WTC11 (cell line): ENCODE results near the gene FBLN7.

Experiments
- CTCF ChIP-seq: fragments of 200-600 bp; IDR thresholded peaks from 2 replicates; pipeline ENCODE4 v1.8.0; 2022; ENCODE audit warnings: antibody characterized with exemption
- JAZF1 ChIP-seq: fragments of 250-450 bp; sonication (Bioruptor Pico); IDR thresholded peaks from 2 replicates; pipeline ENCODE4 v1.9.0; 2021; ENCODE audit warnings: moderate library complexity, mild to moderate bottlenecking, inconsistent platforms
- MYBL2 ChIP-seq: sonication (generic); formaldehyde crosslinking; IDR thresholded peaks from 2 replicates; pipeline ENCODE4 v1.8.1; 2023; ENCODE audit warnings: mild to moderate bottlenecking, moderate library complexity, missing genetic modification reagents
- TF ChIP-seq, protein P1 (sequence below): fragments of 250-450 bp; sonication (Bioruptor Pico); conservative IDR thresholded peaks from 2 replicates; pipeline ENCODE4 v1.9.0; 2021; ENCODE audit warnings: mild to moderate bottlenecking

DNA sequence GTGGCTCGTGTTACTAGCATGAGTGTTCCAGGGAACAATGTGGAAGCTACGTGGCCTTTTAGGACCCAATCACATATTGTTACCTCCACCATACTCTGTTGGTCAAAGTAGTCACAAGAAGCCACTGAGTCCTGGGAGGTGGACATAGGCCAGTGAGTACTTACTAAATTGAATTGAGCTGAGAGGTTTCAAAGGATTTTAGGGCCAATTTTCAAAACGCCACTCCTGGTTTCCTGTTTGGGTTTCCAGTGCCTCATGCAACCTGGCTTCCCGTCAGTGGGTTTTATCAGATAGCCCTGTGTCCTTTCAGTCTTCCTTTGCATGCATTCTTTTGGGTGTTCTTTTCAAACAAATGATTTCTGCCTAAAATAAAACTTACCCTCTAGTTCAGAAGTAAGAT is 56.3 kb downstream of the FBLN7 start:
- TF ChIP-seq MYBL2 (CRISPR knock-in tag) (no peak), CTCF (no peak), JAZF1 (CRISPR knock-in tag) (no peak)
- TF ChIP-seq, protein P1, sequence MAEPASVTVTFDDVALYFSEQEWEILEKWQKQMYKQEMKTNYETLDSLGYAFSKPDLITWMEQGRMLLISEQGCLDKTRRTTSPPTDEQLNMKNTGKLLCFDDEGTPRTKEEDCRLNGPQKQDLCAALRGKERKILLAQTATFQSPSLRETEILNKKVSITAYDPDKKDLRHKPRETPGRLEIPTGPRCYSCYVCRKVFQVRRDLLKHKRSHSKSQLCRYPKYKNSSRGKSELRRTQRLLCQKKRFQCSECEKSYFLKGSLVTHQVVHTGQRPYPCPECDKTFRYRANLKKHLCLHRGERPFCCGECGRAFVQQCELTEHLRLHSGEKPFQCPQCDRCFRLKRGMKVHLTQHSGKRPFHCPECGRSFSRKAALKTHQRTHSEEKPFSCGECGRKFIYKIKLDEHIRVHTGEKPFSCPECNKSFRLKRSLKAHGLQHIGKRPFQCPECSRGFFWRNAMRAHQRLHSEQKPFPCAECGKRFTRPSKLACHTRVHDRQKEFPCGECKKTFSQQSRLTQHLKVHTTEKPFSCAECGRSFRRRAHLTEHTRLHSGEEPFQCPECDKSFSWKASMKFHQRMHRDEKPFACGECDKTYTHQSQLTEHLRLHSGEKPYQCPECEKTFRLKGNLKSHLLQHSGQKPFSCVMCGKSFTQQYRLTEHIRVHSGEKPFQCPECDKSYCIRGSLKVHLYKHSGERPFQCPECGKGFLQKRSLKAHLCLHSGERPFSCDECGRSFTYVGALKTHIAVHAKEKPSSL (CRISPR knock-in tag): no peak
